SH-SY5Y (cell line): ENCODE data around the gene FBXL14.

ENCODE experiments used
- GATA2 ChIP-seq: IDR thresholded peaks from 2 replicates; pipeline ENCODE4 v1.6.1; 2011; ENCODE audit warnings: mild to moderate bottlenecking, low read depth, low read length
- GATA3 ChIP-seq: IDR thresholded peaks from 2 replicates; pipeline ENCODE4 v1.6.1; 2011; ENCODE audit warnings: low read depth, mild to moderate bottlenecking, low read length, moderate library complexity

The FBXL14 gene

DNA sequence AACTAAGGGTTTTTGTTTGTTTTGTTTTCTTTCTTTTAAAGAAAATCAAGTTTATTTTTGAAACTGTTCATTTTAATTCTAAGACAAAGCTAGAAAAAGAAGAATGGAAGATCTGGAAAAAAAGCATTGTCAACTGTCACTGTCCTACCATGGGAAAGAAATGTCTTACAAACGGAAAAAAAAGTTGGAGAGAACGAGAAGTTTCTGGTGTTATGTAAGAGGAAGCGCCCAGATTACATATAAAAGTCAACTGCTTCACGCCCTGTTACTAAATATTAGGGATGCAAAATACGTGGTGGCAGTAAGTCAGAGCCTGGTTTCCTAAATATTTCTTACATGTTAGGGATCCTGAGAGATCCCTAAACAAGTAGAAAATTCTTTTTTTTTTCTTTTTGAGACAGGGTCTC lies 14.3 kb upstream of the FBXL14 start:
- TF ChIP-seq GATA2 (no peak), GATA3 (no peak)

DNA sequence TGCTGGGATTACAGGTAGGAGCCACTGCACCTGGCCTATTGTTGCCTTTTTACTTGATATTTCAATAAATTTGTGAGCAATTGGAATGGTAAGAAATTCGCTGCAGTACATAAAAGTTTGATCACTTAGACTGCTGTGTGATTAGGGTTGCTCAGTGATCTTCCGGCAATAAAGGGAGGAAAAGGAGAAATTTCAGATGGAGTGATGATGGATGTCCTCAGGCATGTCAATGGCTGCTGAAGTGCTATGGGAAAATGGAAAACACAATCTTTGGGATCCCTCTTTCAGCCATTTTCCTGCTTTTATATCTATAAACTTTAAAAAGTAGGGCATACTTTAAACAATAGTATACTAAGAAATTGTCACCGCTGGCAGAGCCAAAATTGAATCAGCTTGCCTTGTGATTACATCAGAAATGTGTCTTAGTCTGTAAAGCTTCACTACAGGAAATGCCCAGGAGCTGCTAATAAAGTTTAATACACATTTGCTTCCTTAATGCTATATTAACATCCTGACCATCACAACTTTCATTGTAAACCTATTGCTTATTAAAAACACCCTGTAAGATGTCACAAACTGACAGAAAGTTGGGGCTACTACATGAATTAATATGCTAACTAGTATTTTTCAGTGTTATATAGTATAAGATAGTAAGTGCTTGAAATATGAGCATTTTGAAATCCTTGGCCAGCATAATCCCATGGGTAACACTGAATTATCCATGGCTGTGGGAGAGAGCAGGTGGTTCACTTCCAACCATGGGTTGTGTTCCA lies 13.7 kb upstream of the FBXL14 start:
- TF ChIP-seq GATA3 (no peak), GATA2 (no peak)

DNA sequence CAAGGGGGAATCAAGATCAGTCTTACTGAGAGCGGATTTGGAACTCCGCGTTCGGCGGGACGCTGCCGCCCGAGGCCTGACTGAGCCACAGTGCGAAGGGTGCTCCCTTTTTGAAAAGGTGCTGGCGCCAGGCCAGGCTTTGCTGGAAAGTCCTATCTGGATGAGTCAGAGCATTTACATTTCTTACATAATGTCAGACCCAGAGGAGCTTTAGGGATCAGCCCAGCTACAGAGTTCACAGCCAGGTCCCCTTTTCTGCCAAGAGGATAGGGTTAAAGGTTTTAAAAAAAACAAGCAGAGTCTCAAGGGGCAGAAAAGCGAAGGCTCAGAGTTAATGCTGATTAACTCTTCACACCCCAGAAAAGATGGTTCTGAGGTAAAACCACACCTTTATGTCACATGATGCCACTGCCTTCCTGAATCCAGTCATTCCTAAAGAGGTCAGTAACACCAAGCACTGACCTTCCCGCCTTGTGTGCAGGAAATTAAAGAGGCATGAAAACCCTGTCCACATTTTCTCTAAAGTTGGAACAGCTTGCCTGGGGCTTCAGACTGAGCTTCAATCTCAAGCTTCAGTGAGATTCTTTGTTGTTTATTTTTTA lies 11.7 kb upstream of the FBXL14 start:
- TF ChIP-seq GATA2: no peak
- no peak for TF ChIP-seq GATA3

DNA sequence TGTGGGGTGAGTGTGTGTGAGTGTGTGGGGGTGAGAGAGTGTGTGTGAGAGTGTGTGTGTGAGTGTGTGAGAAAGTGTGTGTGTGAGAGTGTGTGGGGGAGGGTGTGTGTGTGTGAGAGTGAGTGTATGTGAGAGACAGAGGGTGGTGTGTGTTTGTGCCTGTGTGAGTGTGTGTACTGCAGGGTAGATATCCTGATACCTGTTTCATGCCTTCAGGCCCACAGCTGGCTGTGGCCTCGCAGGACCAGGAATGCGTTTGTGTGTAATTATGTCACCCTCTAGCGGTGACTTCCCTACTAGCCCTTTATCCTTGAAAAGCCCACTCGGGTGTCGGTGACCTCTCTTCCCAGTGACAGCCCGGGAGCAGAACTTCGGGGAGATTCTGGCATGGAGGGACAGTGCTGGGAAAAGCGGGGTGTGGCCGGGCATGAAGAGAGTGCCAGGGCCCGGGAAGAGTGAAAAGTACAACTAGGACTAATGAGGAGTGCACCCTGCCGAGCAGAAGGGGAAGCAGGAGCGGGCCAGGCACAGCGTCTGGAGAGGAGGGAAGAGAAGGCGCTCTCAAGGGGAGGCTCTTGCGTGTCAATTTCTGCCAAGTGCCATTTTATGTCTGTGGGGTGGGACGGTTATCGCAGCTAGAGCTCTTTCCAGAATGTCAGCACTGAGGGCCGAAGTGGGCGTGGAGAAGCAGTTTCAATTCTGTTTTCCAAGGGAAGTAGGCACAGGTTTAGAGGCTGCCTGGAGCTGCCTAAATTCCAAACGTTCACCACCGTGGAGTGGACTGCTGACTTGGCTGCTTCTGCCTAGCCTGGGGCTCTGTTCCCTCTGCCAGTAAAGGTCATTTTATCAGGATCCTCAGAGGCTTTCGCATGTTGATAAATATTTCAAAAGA lies 11.0 kb upstream of the FBXL14 start:
- TF ChIP-seq GATA2 (peak; percentile 77), GATA3 (no peak)

DNA sequence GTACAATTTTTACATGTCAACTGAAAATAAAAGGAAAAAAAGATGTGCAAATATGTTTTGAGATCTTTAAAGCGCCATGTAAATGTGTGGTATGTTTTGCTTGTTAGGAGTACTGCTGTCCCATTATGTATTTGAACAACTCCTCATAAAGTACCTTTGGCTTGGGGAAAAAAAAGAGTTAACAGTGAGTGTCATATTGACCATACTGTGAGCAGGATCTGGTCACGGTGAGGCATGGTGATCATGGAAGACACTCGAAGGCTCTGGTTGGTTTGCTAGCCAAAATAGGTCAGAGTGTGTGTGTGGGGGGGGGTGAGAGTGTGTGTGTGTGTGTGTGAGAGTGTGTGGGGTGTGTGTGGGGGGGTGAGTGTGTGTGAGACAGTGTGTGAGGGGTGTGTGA lies 10.1 kb upstream of the FBXL14 start:
- TF ChIP-seq GATA3 (no peak), GATA2 (no peak)

DNA sequence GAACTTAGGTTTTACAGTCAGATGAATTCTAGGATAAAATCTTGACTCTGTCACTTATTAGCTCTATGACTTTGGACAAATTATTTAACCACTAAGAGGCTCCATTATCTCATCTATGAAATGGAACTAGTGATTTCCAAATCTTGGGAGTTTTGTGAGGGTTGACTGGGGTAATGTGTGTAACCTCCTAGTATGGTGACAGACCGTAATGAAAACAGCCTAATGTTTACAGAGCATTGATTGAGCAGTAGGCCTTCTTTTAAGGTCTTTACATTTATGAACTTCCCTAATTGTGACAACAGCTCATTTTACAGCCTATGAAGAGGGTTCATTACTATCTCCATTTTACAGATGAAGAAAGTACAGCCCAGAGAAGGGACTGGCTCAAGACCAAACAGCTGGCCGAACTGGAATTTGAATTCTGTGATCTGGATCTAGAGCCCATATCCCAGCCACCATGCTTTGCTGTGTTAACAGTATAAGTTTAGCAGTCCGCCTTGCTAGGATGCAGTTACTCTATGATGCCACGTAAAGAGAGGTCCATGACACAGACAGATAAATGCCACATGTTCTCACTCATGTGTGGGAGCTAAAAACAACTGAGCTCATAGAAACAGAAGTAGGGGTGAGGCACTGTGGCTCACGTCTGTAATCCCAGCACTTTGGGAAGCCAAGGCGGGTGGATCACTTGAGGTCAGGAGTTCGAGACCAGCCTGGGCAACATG lies 9.1 kb upstream of the FBXL14 start:
- TF ChIP-seq GATA3 (no peak), GATA2 (no peak)

DNA sequence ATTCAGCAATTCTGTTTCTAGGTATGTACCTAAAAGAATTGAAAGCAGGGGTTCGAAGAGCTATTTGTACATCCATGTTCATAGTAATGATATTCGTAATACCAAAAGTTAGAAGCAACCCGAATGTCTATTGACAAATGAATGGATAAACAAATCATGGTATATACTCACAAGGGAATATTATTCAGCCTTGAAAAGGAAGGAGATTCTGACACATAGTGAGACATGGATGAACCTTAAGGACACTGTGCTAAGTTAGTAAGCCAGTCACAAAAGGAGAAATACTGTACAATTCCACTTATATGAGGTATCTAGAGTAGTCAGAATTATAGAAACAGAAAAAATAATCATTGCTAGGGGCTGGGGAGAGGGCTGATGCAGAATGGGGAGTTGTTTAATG lies 4.4 kb upstream of the FBXL14 start:
- TF ChIP-seq GATA3 (no peak), GATA2 (no peak)

DNA sequence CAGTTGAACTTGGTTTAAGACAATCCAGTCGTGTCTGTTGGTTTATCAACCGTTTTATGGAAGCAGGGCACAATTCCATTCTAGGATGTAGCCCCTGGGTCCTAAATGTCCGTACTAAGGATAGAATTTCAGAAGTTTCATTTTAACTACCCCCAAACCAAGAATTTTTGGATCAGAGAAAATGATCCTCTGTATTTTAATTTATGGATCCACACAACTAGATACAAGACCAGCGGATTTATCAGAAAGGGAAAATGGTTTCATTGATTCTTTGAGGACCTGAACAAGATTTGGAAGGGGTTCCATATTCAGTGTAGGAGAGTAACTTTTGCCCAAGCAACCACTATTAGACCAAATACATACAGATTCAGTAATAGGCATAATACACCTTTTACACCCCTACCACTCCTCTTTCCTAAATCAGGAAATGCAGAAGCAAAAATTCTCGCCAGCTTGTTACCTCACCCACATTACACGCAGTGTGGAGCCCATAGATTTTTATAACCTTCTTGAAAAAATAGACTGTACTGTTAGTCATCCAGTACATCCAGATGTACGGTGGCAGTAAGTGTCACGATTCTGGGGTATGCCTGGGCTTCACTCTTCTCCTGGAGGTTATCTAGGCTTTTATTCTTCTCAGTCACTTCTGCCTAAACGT lies 1.4 kb upstream of the FBXL14 start:
- TF ChIP-seq GATA3 (no peak), GATA2 (no peak)

DNA sequence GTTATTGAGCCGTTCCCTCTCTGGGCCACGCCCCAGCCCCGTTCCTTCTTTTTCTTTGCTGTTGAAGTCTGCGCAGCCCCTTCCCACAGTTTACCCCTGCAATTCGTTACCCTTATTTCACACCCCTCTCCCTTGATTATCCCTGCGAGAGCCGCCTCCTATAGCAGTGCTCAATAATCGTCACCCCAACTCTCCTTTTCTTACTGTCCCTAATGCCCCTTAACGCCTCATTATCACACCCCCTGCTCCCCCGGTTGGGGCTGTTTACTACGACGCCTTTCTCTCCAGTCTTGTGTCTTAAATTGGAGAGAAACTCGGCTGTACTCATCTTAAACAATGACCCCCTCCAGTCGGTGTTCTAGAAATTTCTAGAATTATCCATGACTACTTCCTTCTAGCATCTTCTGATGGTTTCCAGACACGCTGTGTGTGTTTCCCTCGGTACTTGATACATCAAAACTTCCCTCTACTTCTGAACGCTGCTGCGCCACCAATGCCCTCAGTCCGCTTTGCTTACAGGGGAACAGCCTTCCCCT lies 713 bp upstream of the FBXL14 start:
- TF ChIP-seq GATA2: no peak
- TF ChIP-seq GATA3: no peak

DNA sequence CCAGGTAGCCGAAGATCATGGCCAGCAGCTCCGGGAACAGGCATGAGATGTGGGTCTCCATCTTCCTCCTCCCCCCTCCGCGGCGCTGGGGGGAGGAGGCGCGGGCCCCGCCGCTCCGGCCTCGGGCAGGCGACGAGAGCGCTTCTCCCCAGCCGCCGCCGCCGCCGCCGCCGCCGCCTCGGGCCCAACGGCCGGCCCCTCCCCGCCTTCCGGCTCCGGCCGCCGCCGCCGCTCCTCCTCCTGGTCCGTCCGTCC lies 448 bp downstream of the FBXL14 start:
- TF ChIP-seq GATA3 (no peak), GATA2 (no peak)

DNA sequence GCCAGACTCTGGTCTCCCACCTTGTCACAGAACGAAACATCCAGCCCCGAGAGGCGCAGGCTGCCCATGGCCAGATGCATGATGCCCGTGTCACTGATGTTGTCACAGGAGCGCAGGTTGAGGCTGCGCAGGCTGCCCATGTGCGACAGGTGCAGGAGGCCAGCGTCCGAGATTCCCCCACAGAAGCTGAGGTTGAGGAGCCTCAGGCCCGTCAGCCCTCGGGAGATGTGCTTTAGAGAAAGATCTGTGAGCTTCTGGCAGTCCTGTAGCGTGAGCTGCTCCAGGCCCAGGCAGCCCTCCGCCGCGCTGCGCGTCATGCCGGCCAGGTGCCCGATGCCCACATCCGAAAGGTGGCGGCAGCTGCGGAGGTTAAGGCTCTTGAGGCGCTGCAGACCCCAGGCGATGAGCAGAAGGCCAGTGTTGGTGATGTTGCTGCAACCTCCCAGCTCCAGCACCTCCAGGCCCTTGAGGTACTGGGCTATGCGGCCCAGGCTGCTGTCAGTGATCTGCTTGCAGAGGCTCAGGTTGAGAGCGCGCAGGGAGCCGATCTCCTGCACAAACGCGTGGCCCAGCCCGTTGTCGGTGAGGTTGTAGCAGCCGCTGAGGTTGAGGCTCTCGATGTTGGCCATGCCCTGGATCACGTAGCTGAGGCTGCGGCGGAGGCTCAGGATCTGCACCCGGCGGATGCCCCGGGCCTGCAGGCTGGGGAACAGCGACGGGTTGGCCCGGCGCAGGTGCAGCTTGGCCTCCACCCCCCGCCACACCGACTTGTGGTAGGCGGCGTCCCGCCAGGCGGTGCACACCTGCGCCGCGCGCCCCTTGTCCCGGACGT lies 991 bp downstream of the FBXL14 start:
- TF ChIP-seq GATA2: no peak; the same call in 1 of the 2 replicates
- no peak for TF ChIP-seq GATA3

DNA sequence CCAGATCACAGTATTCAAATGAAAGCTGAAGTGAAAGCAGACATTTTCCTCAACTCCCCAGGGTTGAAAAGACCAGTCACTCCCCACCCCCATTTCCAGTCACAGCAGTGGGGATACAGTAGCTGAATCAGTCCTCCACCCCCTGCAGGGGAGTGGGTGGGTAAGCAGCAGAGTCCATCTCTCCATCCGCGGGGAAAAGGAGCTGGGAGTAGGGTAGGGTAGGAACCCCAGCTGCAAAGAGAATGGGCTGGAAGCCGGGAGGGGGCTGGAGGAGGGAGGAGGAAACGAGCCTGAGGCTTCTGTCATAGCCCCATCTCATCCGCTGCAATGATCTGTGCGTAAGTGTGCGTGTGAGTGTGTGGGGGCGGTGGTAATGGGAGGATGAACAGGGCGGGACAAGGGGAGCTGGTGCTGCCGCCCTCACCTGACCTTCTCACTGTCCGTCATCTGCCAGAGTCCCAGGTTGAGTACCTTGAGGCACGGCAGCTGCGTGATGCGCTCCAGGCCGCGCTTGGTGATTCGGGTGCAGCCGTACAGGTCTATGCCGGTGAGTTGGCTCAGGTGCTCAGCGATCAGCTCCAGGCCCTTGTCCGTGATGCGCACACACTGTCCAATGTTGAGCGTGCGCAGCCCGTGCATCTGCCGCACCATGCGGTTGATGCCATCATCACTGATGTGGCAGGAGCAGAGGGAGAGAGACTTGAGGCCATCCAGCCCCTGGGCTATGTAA lies 1.8 kb downstream of the FBXL14 start:
- no peak for TF ChIP-seq GATA2
- TF ChIP-seq GATA3: no peak

DNA sequence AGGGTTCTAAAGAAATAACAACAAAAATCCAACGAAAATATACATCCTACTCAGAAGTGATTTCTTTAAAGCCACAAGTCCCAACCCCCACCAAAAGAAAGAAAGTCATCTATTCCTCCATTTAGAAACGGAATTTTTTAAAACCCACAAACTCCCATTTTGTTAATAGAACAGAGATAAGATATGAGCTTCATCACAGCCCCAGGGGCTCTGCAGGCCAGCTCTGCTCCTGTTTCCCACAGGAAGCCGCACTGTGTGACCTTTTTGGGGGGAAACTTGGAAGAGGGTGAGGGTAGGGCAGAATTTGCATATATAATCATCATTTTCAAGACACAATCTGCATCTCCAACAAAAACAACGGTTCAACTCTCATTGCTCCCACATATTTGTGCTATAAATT lies 2.8 kb downstream of the FBXL14 start:
- TF ChIP-seq GATA2 (peak; percentile 66), GATA3 (peak; percentile 42; the same call in 1 of the 2 replicates)
